NCI-H526 (cell line): ENCODE results near the gene KRTAP8-1.
A peak's percentile ranks its signal among the peaks of the same experiment; 100 is the strongest.

Experiments
- DNase-seq, 2 experiments: peaks; one replicate each; lab custom pipeline; 2025; lab: John Stamatoyannopoulos, UW

Gene KRTAP8-1

GRCh38 chr21:30813174-30813573 is at the start of gene KRTAP8-1:
Gene KRTAP8-1, minus strand, starts transcription at chr21:30813274. Its CDS starts 54 bp downstream, at chr21:30813220.
- DNase-seq, result no peak

DNA sequence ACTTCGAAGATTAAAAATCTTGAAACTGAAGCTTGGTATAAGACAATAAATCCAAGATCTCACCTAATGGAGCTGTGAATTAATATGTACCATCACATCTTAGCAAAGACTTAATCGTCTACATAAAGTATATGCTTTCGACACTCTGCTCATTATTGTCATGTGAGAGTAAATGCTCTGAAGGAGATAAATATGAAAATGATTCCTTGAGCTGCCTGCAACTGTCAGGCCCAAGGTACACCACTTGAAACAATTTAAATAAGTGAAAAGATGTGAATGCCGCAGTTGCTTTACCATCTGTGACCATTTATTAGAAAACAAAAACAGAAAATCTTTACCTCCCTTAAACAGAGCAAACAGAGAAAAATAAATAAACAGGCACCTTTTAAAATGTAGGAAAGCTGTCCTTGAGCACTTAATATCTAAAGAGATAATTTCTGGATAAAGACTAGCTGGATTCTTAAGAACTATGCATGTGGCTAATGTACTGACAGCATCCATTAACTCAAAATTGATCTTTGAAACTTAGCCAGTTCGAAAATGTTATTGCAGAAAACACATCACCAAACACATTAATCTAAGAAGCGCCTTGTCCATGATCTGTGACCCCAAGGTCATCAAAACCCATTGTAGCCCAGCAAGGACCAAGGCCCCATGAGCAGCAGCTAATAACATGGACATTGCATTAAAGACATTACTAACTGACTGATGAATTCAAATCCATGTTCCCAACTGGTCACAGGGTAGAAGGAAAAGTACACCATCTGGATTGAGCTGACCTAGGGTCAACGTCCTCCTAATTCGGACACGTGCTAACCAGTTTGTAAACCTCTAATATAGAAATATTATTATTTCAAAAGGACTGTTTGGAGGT is 34.8 kb upstream of the KRTAP8-1 start:
- no peak for DNase-seq

- no peak for DNase-seq
Observed at GRCh38 chr21:30842990-30843389, 29.9 kb upstream of the KRTAP8-1 start.

DNA sequence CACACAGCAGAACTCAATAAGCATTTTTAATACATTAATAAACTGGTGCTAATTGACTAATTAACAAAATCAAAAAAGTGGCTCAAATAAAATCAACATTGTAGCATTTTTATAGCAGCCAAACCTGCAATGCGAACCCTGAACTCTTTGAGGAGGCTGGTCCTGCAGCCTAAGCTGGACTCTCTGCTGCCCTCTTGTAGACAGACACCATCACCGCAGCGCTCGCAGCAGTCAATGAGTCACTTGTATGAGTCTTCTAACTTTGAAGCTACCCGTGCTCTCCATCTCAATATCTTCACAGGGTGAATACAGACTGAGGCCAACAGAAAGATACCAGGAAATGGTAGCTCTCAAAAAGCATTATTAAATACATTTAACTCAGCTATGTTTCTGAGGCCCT is 26.2 kb upstream of the KRTAP8-1 start:
- peak in 1 of 2 experiments; percentile 30 for DNase-seq

DNA sequence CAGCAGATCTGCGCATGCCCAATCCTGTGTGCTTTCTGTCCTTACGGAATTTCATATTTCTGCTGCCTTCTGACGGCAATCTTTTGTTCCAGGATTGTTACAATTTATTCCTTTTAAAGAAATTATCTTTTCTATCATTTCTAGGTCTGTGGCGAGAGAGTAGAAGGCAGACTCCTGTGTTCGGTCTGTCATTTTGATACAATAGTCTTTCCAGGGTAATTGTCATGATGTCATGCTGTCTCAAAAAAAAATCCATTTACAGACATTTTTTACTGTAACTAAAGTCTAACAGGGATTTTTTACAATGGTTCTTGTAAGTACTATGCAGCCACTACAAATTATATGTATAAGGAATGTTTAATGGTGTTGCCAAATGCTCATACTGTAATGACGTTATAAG is 25.5 kb upstream of the KRTAP8-1 start:
- DNase-seq, result no peak

DNA sequence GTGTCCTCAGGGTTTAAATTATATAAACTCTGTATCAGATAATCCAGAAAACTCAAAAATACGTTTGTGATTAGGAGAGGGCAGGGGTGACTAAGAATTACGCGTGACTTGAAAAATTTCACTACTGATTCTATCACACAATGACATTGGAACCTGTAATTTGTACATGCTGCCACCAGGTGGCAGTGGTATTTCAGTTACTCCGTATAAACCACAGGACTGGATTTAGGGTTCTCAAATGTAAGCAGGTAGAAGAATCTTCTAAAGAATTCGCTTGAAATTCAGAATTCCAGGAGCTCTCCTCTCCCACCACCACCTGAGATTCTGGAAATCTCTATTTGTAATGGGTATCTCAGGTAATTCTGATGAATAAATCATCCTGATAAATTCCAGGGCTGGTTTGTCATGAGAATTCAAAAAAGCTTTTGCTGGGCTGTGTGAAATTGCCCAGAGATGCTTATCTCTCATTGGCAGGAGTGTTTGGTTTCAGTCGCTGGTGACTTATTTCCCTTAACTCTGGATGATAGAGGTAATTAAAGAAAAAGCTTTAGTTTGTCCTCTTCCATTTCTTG is 18.2 kb upstream of the KRTAP8-1 start:
- DNase-seq, result peak in 1 of 2 experiments; percentile 55

GRCh38 chr21:30829659-30830058 is 16.6 kb upstream of the KRTAP8-1 start, which contains the start of gene KRTAP7-1:
Gene KRTAP7-1, minus strand, starts transcription at chr21:30829759. Its CDS starts 61 bp downstream, at chr21:30829698.
- DNase-seq, result no peak

- no peak for DNase-seq
Observed at GRCh38 chr21:30818837-30819610, 6.0 kb upstream of the KRTAP8-1 start.

- no peak for DNase-seq
Observed at GRCh38 chr21:30800605-30801004, 12.5 kb downstream of the KRTAP8-1 start.

- DNase-seq, result no peak
Observed at GRCh38 chr21:30793581-30794314, 19.3 kb downstream of the KRTAP8-1 start.

- no peak for DNase-seq
Observed at GRCh38 chr21:30779249-30779648, 33.8 kb downstream of the KRTAP8-1 start.

DNA sequence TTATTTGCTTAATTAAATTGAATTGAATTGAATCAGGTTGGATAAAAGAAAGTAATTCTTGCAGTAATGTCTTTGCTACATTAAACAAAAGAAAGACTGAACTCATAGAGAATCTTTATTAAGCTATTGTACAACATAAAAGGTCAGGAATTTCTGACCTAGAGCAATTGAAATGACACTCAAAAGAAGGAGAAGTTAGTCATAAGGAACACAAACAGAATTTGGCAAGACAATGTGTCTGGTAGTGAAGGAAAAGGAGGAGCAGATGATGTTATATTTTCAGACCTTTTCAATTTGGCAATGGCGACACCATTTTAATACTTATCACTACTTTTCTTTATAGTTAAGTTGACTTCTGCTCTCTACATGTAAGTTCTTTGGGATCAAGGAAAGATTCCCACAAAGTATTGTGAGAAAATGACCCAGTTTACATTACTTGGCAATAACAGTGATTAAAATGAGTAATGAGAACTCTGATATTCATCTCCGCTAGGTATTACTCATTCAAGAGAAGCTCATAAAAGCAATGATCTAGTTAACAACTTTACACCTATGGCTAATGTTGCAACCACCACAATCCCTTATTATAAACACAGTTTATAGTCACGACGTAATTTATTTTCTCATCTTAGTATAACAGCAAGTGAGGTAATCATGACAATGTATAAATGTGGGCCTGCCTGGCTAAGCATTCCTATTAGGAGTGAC is 43.2 kb downstream of the KRTAP8-1 start:
- no peak for DNase-seq
